Vagina (tissue), 2 donors: ENCODE data around the gene PRKCE. TPM values are rescaled to one million over a fixed set of nuclear protein-coding genes. Genes with fewer than 3 reads are reported as not detected.
A peak's percentile ranks its signal among the peaks of the same experiment; 100 is the strongest.

Source experiments
- DNase-seq, 2 donors: peaks; one replicate each; pipeline ENCODE4 v3.0.0-alpha.2; 2017; ENCODE audit errors: extremely low spot score in 2 of 2
- H3K27ac ChIP-seq: fragments of 200-600 bp; sonication (generic); one replicate; pipeline ENCODE4 v1.5.1; 2019
- H3K27me3 ChIP-seq: fragments of 200-600 bp; sonication (generic); one replicate; pipeline ENCODE4 v1.5.1; 2019
- H3K36me3 ChIP-seq, 2 donors: fragments of 200-600 bp; sonication (generic); one replicate each; pipeline ENCODE4 v1.5.1; 2017 to 2019
- H3K4me1 ChIP-seq: fragments of 200-600 bp; sonication (generic); one replicate; pipeline ENCODE4 v1.5.1; 2019
- H3K4me3 ChIP-seq, 2 donors: fragments of 200-600 bp; sonication (generic); 1 replicate in 1 of 2; 2 replicates in 1 of 2; pipeline ENCODE4 v1.5.1; 2016 to 2019
- H3K9me3 ChIP-seq: fragments of 200-600 bp; sonication (generic); one replicate; pipeline ENCODE4 v1.5.1; 2019
- CTCF ChIP-seq, 3 experiments: fragments of 450-650 bp in 2 of 3; fragments of 200-600 bp in 1 of 3; sonication (generic) in 1 of 3; IDR thresholded peaks; one replicate each; pipeline ENCODE4 v1.5.1; 2017 to 2019; ENCODE audit warnings: antibody characterized with exemption in 3 of 3, mild to moderate bottlenecking in 2 of 3, moderate library complexity in 2 of 3
- POLR2A ChIP-seq, 2 donors: fragments of 450-650 bp; IDR thresholded peaks; one replicate each; pipeline ENCODE4 v1.6.1; 2017; ENCODE audit warnings: antibody characterized with exemption in 2 of 2, mild to moderate bottlenecking in 2 of 2, moderate library complexity in 2 of 2
- POLR2AphosphoS5 ChIP-seq, 2 donors: sonication (generic); formaldehyde crosslinking; IDR thresholded peaks; one replicate each; pipeline ENCODE4 v1.9.0; 2017; ENCODE audit warnings: antibody characterized with exemption in 2 of 2, mild to moderate bottlenecking in 2 of 2, low read depth in 1 of 2; ENCODE audit not compliant: insufficient read depth in 1 of 2
- intact Hi-C: fragments of 100-400 bp; cut with DNase I; formaldehyde crosslinking; loops from one replicate; pipeline ENCODE4 v1.15.1; 2023
- total RNA-seq: library from RNA; depleted of rRNA; stranded (reverse); fragments of >200 nt; gene quantifications from one replicate; pipeline ENCODE4 v1.2.3, GENCODE V29; 2016

Gene PRKCE
- total RNA-seq, 1 donor from 2014 or later: 11.8 TPM

DNA sequence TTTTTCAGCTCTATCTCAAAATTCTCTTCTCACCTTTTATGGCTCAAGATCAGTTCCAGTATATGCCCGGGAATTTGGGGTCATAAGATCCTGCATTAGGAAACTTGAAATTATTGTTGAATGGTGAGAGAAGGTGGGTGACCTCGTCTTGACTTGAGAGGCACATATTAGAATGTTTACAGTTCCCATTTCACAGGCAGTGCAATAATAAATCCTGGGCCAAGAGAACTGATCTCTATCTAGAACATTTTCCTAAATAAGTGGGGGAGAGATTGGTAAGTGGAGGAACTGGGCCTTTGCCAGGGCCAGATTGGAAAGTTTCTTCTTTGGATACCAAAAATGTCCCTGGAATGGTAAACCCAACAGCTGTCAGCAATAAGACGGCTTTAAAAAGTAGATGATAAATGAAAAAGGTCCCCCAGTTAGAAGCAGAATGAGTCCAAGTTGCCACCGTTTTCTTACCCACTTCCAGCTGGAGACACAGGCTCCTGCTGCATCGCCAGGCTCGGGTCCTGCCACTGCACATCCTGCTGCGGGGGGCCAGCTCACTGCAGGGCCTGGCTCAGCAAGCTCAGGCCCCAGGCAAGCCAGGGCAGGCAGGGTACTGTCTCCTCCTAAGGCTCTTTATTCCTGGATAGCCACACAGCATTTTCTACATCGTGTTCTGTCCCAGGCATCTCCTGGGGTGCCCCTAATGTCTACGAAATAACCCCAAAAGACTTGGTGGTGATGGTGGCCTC, 519.3 kb downstream of the PRKCE start:
- peaks cover 30% of the 10 kb centered on the region for H3K4me1 ChIP-seq
- no peaks in the 10 kb centered on the region for H3K36me3 ChIP-seq
- no peaks in the 10 kb centered on the region for H3K9me3 ChIP-seq
- DNase-seq: no peak
- intact Hi-C loops: loop anchor here (5.0 kb wide), 1 partner anchor 1652 kb away; no protein-coding TSS in a partner anchor
- H3K27me3 ChIP-seq: no peaks in the 10 kb centered on the region
- H3K27ac ChIP-seq: peak overlapping the region; percentile 51
- no peak for TF ChIP-seq POLR2AphosphoS5 (IDR thresholded peaks at IDR 0.05; ENCODE audit: insufficient read depth in 1 of 2, low read depth in 1 of 2)
- no peak for TF ChIP-seq CTCF (IDR thresholded peaks at IDR 0.05)
- TF ChIP-seq POLR2A (IDR thresholded peaks at IDR 0.05): no peak
- H3K4me3 ChIP-seq: no peak overlapping the region

GRCh38 chr2:46171411-46171953, 520.0 kb downstream of the PRKCE start:
- Histone ChIP-seq H3K27ac (peak overlapping the region; percentile 51), H3K27me3 (no peaks in the 10 kb centered on the region), H3K36me3 (no peaks in the 10 kb centered on the region), H3K4me1 (peaks cover 30% of the 10 kb centered on the region), H3K9me3 (no peaks in the 10 kb centered on the region), H3K4me3 (no peak overlapping the region)
- DNase-seq: no peak
- intact Hi-C loops: loop anchor here (5.0 kb wide), 1 partner anchor 1651 kb away; no protein-coding TSS in a partner anchor
- TF ChIP-seq POLR2A (IDR thresholded peaks at IDR 0.05) (no peak), POLR2AphosphoS5 (IDR thresholded peaks at IDR 0.05; ENCODE audit: insufficient read depth in 1 of 2, low read depth in 1 of 2) (no peak), CTCF (IDR thresholded peaks at IDR 0.05) (no peak)

- H3K36me3 ChIP-seq: no peaks in the 10 kb centered on the region
- H3K27me3 ChIP-seq: no peaks in the 10 kb centered on the region
- intact Hi-C loops: loop anchor here (5.0 kb wide), 1 partner anchor 1650 kb away; no protein-coding TSS in a partner anchor
- H3K9me3 ChIP-seq: no peaks in the 10 kb centered on the region
- TF ChIP-seq CTCF (IDR thresholded peaks at IDR 0.05) (peak in 1 of 3 experiments; percentile 12), POLR2AphosphoS5 (IDR thresholded peaks at IDR 0.05; ENCODE audit: insufficient read depth in 1 of 2, low read depth in 1 of 2) (no peak)
- H3K27ac ChIP-seq: no peak overlapping the region
- no peak for DNase-seq
- peaks cover 30% of the 10 kb centered on the region for H3K4me1 ChIP-seq
- H3K4me3 ChIP-seq: no peak overlapping the region
Measured at GRCh38 chr2:46171996-46172546, 520.6 kb downstream of the PRKCE start.

DNA sequence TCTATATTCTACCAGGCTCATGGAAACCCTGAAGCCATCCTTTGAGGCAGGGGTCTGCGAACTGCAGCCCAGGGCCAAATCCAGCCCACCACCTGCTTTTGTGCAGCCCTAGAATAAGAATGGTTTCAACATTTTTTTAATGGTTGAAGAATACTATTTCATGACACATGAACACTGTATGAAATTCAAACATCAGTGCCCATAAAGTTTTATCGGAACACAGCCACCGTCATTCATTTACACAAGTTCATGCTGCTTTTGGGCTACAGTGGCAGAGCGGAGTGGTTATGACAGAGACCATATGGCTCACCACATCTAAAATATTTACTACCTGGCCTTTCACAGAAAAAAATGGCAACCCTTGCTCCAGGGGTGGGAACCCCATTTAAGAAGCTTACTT, 521.6 kb downstream of the PRKCE start:
- intact Hi-C loops: loop anchor here (5.0 kb wide), 1 partner anchor 1649 kb away; no protein-coding TSS in a partner anchor
- Histone ChIP-seq H3K27ac (no peak overlapping the region), H3K27me3 (no peaks in the 10 kb centered on the region)

More for the DNA sequence above, 521.6 kb downstream of the PRKCE start:
- H3K4me3 ChIP-seq: no peak overlapping the region
- no peaks in the 10 kb centered on the region for H3K9me3 ChIP-seq
- no peak for DNase-seq
- H3K36me3 ChIP-seq: no peaks in the 10 kb centered on the region
- H3K4me1 ChIP-seq: peaks cover 30% of the 10 kb centered on the region
- TF ChIP-seq CTCF (IDR thresholded peaks at IDR 0.05) (no peak), POLR2AphosphoS5 (IDR thresholded peaks at IDR 0.05; ENCODE audit: insufficient read depth in 1 of 2, low read depth in 1 of 2) (no peak), POLR2A (IDR thresholded peaks at IDR 0.05) (no peak)
